Body of pancreas (tissue), 4 donors: ENCODE results near the gene CDC123. TPM values are rescaled to one million over a fixed set of nuclear protein-coding genes. Genes with fewer than 3 reads are reported as not detected.
"Not testable (repeated sequence)": the region's sequence is repeated elsewhere in the genome, so short reads cannot be mapped to it uniquely, and the experiment has no call there.

Experiments
- ATAC-seq: fragments of 150-250 bp; one replicate; pipeline ENCODE4 v1.9.1; 2016
- DNase-seq, 4 donors: peaks; one replicate each; pipeline ENCODE4 v3.0.0-alpha.2; 2019
- H3K27ac ChIP-seq, 4 donors: fragments of 200-600 bp; sonication (generic); 1 replicate in 3 of 4; 2 replicates in 1 of 4; pipeline versions ENCODE4 v1.5.1 to v1.6.1; 2016 to 2019; ENCODE audit warnings: mild to moderate bottlenecking in 1 of 4, mixed read lengths in 1 of 4, moderate library complexity in 1 of 4
- H3K27me3 ChIP-seq, 2 donors: fragments of 200-600 bp; sonication (generic); one replicate each; pipeline ENCODE4 v1.6.0; 2016; ENCODE audit warnings: mild to moderate bottlenecking in 1 of 2
- H3K36me3 ChIP-seq, 2 donors: fragments of 200-600 bp; sonication (generic); replicated peaks in 1 of 2; 2 replicates each; pipeline ENCODE4 v1.5.1; 2016; ENCODE audit warnings: low read depth in 2 of 2; ENCODE audit not compliant: insufficient read depth in 1 of 2
- H3K4me1 ChIP-seq: fragments of 200-600 bp; sonication (generic); one replicate; pipeline ENCODE4 v1.6.0; 2016
- H3K4me3 ChIP-seq, 2 donors: fragments of 200-600 bp; sonication (generic); 1 replicate in 1 of 2; 2 replicates in 1 of 2; pipeline ENCODE4 v1.5.1; 2016 to 2019
- H3K9me3 ChIP-seq, 3 donors: fragments of 200-600 bp; sonication (generic); 1 replicate in 2 of 3; 2 replicates in 1 of 3; pipeline ENCODE4 v1.5.1; 2016
- CTCF ChIP-seq, 7 experiments: fragments of 450-650 bp in 4 of 7; fragments of 200-600 bp in 3 of 7; sonication (generic) in 3 of 7; IDR thresholded peaks; one replicate each; pipeline ENCODE4 v1.5.1; 2016 to 2019; ENCODE audit warnings: antibody characterized with exemption in 7 of 7
- POLR2A ChIP-seq, 3 donors: fragments of 450-650 bp; IDR thresholded peaks; one replicate each; pipeline ENCODE4 v1.6.1; 2016; ENCODE audit warnings: antibody characterized with exemption in 3 of 3, mild to moderate bottlenecking in 2 of 3
- WGBS, 2 donors: methylation state at CpG; one replicate each; pipeline ENCODE4 v1.1.5; 2017; 5-methylcytosine and 5-hydroxymethylcytosine counted together
- intact Hi-C: fragments of 100-400 bp; cut with DNase I; formaldehyde crosslinking; loops from one replicate; pipeline ENCODE4 v1.15.1; 2023
- total RNA-seq, 2 donors: library from RNA; depleted of rRNA; stranded (reverse); fragments of >200 nt; gene quantifications; one replicate each; pipeline ENCODE4 v1.1.0, GENCODE V29; 2016

Gene CDC123
- total RNA-seq, 2 donors from 2014 or later = 28.3 to 38.2 TPM

GRCh38 chr10:12165999-12166775, 29.8 kb upstream of the CDC123 start:
- no peak for DNase-seq
- Histone ChIP-seq H3K9me3 (no peaks in the 10 kb centered on the region), H3K27me3 (no peaks in the 10 kb centered on the region), H3K4me3 (no peak overlapping the region), H3K27ac (no peak overlapping the region), H3K36me3 (peaks cover 0 to 10% of the 10 kb centered on the region in 2 donors), H3K4me1 (no peaks in the 10 kb centered on the region)
- intact Hi-C loops = no loop called here
- ATAC-seq = no peak
- WGBS, 2 donors = 84 to 87% methylated on average over 6 of the region's 6 CpGs
- no peak for TF ChIP-seq POLR2A (IDR thresholded peaks at IDR 0.05)
- no peak for TF ChIP-seq CTCF (IDR thresholded peaks at IDR 0.05)

GRCh38 chr10:12171512-12171911, 24.5 kb upstream of the CDC123 start:
- intact Hi-C loops, DNase-seq, ATAC-seq, H3K4me1 ChIP-seq, H3K9me3 ChIP-seq, H3K27me3 ChIP-seq, H3K4me3 ChIP-seq, H3K27ac ChIP-seq: not testable (repeated sequence)
- peaks cover 10 to 23% of the 10 kb centered on the region in 2 donors for H3K36me3 ChIP-seq
- WGBS, 2 donors = 96 to 98% methylated on average over 6 of the region's 6 CpGs

GRCh38 chr10:12177642-12178041, 18.3 kb upstream of the CDC123 start:
- ATAC-seq (no peak), DNase-seq (no peak)
- intact Hi-C loops = no loop called here
- no peak overlapping the region for H3K4me3 ChIP-seq
- TF ChIP-seq CTCF (IDR thresholded peaks at IDR 0.05) = no peak
- no peak for TF ChIP-seq POLR2A (IDR thresholded peaks at IDR 0.05)
- H3K36me3 ChIP-seq = peaks cover 4 to 11% of the 10 kb centered on the region in 2 donors
- no peaks in the 10 kb centered on the region for H3K4me1 ChIP-seq
- no peaks in the 10 kb centered on the region for H3K27me3 ChIP-seq
- H3K9me3 ChIP-seq = no peaks in the 10 kb centered on the region
- H3K27ac ChIP-seq = no peak overlapping the region
- 92 to 93% methylated on average over 9 of the region's 9 CpGs for WGBS, 2 donors

- WGBS, 2 donors = 60 to 86% methylated on average over 4 of the region's 4 CpGs
- no peaks in the 10 kb centered on the region for H3K27me3 ChIP-seq
- DNase-seq = no peak
- no peaks in the 10 kb centered on the region for H3K4me1 ChIP-seq
- peaks cover 0 to 4% of the 10 kb centered on the region in 2 donors for H3K36me3 ChIP-seq
- ATAC-seq = no peak
- no peak overlapping the region for H3K4me3 ChIP-seq
- intact Hi-C loops = no loop called here
- no peaks in the 10 kb centered on the region for H3K9me3 ChIP-seq
- no peak overlapping the region for H3K27ac ChIP-seq
- no peak for TF ChIP-seq POLR2A (IDR thresholded peaks at IDR 0.05)
- TF ChIP-seq CTCF (IDR thresholded peaks at IDR 0.05) = no peak
Measured at GRCh38 chr10:12179606-12180170, 16.3 kb upstream of the CDC123 start.

GRCh38 chr10:12180221-12180974, 15.6 kb upstream of the CDC123 start:
- peaks cover 0 to 7% of the 10 kb centered on the region in 2 donors for H3K36me3 ChIP-seq
- intact Hi-C loops = no loop called here
- DNase-seq (no peak), ATAC-seq (no peak)
- no peak overlapping the region for H3K27ac ChIP-seq
- no peaks in the 10 kb centered on the region for H3K9me3 ChIP-seq
- no peak overlapping the region for H3K4me3 ChIP-seq
- no peaks in the 10 kb centered on the region for H3K27me3 ChIP-seq
- no peaks in the 10 kb centered on the region for H3K4me1 ChIP-seq
- TF ChIP-seq CTCF (IDR thresholded peaks at IDR 0.05) (no peak), POLR2A (IDR thresholded peaks at IDR 0.05) (no peak)
- 74 to 77% methylated on average over 9 of the region's 9 CpGs for WGBS, 2 donors
